ENCODE measurements around the gene SCAF4.
"Not testable (repeated sequence)": the region's sequence is repeated elsewhere in the genome, so short reads cannot be mapped to it uniquely, and the experiment has no call there.

SCAF4 gene

DNA sequence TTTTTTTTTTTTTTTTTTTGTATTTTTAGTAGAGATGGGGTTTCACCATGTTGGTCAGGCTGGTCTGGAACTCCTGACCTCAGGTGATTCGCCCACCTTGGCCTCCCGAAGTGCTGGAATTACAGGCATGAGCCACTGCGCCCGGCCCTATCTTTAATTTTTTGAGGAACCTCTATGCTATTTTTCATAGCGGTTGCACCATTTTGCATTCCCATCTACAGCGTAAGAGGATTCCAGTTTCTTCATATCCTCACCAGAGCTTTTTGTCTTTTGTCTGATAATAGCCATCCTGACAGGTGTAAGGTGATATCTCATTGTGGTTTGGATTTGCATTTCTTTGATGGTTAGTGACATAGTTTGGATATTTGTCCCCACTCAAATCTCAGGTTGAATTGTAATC lies 100.0 kb downstream of the SCAF4 start:
- DNase-seq: not testable (repeated sequence)

DNA sequence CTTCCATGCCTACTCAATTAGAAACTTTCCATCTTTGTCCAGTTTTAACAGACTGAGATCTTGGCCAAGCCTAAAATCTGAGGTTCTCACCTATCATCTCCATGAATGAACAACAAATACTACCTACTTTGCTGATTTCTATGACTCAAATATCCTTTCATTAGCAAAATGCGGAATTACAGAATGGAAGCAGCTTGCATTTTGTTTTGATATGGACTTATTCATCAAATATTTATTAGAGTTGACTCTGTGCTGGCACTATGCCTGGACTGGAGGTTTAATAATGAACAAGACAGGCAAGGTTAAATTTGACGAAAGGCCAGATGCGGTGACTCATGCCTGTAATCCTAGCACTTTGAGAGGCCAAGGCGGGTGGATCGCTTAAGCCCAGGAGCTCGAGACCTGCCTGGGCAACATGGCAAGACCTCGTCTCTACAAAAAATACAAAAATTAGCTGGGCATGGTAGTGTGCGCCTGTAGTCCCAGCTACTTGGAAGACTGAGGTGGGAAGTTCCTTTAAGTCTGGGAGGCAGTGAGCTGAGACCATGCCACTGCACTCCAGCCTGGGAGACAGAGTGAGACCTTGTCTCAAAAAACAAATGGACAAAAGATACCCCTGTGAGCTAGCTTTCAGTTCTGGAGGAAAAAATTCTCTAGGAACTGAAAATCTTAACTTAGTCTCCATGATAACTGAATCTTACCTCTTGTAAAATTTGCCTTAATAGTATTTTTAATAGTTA lies 101.8 kb downstream of the SCAF4 start:
- no peak for DNase-seq

DNA sequence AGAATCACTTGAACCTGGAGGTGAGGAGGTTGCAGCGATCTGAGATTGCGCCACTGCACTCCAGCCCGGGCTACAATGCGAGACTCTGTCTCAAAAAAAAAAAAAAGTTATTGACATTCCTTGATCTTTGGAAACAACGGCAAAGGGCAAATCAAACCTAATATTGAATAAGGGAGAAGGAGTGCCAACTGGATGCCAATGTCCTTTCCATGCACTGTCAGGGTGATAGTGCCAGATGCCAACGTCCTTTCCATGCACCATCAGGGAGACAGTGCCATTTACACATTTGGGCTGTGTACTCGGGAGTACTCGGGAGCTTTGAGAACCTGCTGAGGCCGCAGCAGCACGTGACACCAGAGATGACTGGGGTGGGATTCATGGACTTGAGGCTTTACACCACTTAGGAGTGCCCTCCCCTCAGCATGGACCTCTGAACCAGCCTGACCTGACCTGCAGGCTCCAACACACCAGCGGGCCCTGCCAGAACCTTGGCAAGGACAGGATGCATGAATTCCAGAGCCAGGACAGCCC lies 106.9 kb downstream of the SCAF4 start:
- DNase-seq: no peak

DNA sequence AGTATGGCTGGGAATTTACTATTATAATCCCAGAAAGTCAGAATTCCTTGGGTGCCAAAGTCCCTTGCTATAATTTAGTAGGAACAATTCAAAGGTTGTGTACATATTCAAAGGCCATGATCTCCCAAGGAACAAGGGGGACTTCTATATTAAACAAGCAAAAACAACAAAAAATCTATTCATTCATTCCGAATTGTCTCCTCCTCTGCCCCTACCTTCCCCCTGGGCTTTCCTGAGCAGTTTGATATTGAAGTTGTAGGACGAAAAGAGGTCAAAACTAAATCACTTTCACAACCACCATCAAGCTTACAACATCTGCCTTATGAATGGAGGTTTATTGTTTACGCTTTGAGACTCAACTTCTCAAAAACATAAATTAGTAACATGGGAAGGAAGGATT lies 107.7 kb downstream of the SCAF4 start:
- DNase-seq: no peak

DNA sequence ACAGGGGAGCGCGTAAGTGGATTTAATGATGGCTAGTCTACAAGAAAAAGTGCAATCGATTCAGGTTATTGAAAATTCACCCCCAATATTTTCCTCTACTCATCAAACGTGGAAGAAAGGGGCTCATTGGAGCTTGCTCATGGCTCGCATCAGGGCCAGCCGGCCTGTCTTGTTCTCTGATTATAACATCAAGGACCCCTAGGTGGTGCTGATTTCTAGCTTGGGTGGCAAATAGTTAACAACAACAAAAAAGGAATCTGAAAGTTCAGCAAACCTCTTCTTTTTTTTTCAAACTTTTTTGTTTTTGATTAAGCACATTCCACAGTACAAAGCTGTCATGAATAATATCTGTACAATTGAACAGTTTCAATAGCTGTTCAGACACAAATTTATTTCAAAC lies 108.3 kb downstream of the SCAF4 start:
- DNase-seq: no peak

DNA sequence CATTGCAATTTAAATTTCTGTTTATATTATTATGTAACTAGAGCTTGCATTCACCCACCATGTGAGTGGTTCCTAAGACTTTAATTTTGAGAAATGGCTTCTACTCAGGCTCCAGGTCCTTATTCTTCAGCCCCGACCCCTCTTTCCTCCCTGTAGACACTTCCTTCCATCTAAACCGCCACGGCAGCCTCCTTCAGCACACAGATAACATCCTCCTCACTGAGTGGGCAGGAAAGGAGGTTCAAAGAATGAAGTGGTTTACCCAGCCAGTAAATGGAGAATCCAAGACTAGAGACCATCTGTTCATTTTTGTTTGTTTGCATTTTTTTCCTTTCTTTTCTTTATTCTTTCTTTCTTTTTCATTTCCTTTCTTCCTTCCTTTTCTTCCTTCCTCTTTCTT lies 109.5 kb downstream of the SCAF4 start:
- DNase-seq: no peak
